ENCODE data around the gene ZNF846.

The ZNF846 gene

GRCh38 chr19:9720541-9720940 lies 48.0 kb downstream of the ZNF846 start:
- no peak for TF ChIP-seq POLR2AphosphoS5 (IDR thresholded peaks at IDR 0.05; ENCODE audit: low read depth, low read length)
- no peak for TF ChIP-seq TAF1 (IDR thresholded peaks at IDR 0.05; ENCODE audit: borderline replicate concordance, low read depth, low read length)
- no peak for TF ChIP-seq POLR2A (IDR thresholded peaks at IDR 0.05; ENCODE audit: low read depth, low read length)

GRCh38 chr19:9711815-9712214 lies 56.7 kb downstream of the ZNF846 start:
- TF ChIP-seq TAF1 (IDR thresholded peaks at IDR 0.05; ENCODE audit: borderline replicate concordance, low read depth, low read length) (no peak), POLR2A (IDR thresholded peaks at IDR 0.05; ENCODE audit: low read depth, low read length) (no peak), POLR2AphosphoS5 (IDR thresholded peaks at IDR 0.05; ENCODE audit: low read depth, low read length) (no peak)
- FAIRE-seq, result no peak
- DNase-seq (ENCODE audit: insufficient read length), result no peak

More at GRCh38 chr19:9720541-9720940, 48.0 kb downstream of the ZNF846 start:
- no peak for FAIRE-seq
- no peak for DNase-seq (ENCODE audit: insufficient read length)

- FAIRE-seq (no peak), DNase-seq (ENCODE audit: insufficient read length) (no peak)
- no peak for TF ChIP-seq POLR2AphosphoS5 (IDR thresholded peaks at IDR 0.05; ENCODE audit: low read depth, low read length)
- no peak for TF ChIP-seq POLR2A (IDR thresholded peaks at IDR 0.05; ENCODE audit: low read depth, low read length)
- TF ChIP-seq TAF1 (IDR thresholded peaks at IDR 0.05; ENCODE audit: borderline replicate concordance, low read depth, low read length), result no peak
Observed at GRCh38 chr19:9709305-9709704, 59.2 kb downstream of the ZNF846 start.

- no peak for FAIRE-seq
- TF ChIP-seq POLR2AphosphoS5 (IDR thresholded peaks at IDR 0.05; ENCODE audit: low read depth, low read length), result no peak
- TF ChIP-seq TAF1 (IDR thresholded peaks at IDR 0.05; ENCODE audit: borderline replicate concordance, low read depth, low read length), result no peak
- TF ChIP-seq POLR2A (IDR thresholded peaks at IDR 0.05; ENCODE audit: low read depth, low read length), result no peak
- no peak for DNase-seq (ENCODE audit: insufficient read length)
Observed at GRCh38 chr19:9705836-9706235, 62.7 kb downstream of the ZNF846 start.

- no peak for FAIRE-seq
- no peak for TF ChIP-seq POLR2A (IDR thresholded peaks at IDR 0.05; ENCODE audit: low read depth, low read length)
- no peak for DNase-seq (ENCODE audit: insufficient read length)
Observed at GRCh38 chr19:9702186-9702585, 66.4 kb downstream of the ZNF846 start.

Data from GM12892 (cell line).